Stimulated activated CD4-positive, alpha-beta T cell treated with anti-CD3 and anti-CD28 coated beads, Interleukin-2, amount 100 ng/mL, for 4 hours (primary cell): ENCODE data around the gene CUBN.
"Not testable (repeated sequence)": the region's sequence is repeated elsewhere in the genome, so short reads cannot be mapped to it uniquely, and the experiment has no call there.

ENCODE experiments used
- DNase-seq: peaks from one replicate; pipeline ENCODE4 v3.0.0-alpha.2; 2020; ENCODE audit warnings: low read depth

CUBN gene

DNA sequence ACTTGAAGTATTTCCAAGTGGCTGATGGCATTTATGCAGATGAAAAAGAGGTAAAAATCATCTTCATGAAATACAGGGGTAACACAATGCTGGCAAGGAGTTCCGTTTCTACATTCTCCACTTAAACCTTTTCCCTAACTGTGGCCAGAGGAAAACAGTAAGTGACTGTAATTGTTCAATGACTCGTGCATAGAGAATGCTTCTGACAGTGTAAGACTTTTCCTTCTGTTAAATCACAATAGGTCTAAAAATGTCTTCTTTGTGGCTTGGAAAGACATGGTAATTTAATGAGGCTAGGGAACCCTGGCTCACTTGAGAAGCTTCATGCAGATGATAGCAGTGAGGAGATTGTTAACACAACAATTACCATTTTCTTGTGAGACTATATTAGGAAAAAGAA, 262.1 kb downstream of the CUBN start:
- no peak for DNase-seq

DNA sequence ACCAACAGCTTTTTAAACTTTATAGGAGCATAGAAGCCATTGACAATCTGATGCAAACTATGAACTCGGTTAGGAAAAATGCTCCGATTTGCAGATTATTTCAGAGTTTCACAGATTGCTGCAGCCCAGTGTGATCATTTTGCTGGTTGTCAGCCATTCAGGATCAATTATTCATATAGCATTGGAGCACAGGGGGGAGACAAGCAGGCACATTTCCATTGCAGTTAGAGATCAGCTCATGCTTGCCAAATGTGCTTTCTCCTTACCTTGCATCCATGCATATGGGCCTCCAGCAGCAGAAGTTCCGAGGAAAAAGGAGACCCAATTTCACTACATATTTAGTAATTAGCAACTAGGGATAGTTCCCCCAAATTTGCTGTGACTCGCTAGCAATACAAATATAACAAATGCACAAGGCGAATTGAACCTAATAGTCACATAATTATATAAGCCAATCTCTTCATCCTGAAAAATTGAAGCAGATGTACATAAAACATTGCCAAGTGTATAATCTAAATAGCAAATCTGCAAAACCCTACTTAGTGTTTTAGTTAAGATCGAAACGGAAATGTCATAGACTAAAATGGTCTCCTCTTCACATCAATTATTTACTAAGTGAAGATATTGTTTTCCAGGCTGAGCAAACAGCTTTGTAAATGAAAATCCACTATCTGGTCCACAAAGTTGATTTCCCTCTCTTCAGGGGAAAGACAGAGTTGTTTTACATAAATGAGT, 262.9 kb downstream of the CUBN start:
- DNase-seq = no peak

DNA sequence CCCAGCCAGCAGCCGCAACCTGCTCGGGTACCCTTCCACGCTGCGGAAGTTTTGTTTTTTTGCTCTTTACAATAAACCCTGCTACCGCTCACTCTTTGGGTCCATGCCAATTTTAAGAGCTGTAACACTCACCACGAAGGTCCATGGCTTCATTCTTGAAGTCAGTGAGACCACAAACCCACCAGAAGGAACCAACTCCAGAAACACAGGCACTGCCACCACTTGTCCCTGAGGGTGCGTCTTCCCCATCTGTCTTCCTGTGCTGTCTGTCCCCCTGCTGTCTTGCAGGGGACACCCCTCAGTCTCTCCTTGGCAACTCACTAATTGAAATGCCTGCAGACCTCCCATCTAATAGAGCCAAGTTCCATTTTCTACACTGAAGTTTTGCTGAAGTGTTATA, 263.8 kb downstream of the CUBN start:
- DNase-seq = no peak

DNA sequence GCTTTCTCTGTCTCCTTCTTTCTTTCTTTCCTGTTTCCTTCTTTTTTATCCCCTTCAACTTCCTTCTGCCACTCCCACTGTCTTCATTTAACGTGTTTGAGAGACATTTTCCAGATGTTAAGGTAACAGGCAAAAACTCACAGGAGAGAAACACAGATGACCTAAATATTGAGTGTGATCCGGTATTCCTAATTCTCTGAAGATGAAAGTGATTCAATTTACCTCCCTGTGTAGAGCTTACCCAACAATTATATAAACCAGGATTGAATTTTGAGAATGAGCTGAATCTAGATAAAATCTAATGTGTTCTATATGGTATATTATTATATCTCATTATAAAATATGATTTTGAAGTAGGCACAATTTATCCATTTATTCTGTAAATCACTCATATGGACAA, 265.8 kb downstream of the CUBN start:
- no peak for DNase-seq

DNA sequence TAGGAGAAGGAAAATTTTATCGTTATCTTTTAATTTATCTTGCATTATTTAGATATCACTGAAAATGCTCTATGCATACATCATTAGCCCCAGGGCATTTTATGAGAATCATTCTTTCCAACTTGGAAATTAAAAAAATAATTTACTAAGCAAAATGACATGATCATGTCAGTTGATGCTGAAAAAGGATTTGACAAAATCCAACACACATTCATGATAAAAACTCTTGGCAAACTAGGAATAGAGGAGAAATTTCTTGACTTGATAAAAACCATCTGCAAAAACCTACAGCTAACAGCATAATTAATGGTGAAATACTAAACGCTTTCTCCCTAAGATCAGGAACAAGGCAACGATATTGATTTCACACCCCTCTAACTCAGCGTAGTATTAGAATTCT, 272.2 kb downstream of the CUBN start:
- DNase-seq = no peak

DNA sequence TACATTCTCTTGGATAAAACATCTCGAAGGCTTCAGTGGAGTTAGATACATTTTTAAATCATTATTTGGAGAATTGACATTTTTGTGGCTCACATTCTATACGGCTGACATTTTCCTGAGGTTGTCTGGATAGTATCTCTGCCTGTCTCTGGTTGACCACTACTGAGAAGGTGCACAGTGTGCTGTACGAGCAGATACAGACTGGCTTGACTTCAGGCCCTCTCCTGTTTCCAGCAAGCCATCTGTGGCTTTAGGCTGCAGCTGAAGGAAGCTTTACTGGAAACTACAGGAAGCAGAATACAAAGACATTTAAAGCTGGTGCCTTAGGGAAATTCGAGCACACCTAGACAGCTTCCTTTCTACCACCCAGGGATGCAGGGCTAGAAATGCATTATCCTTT, 273.0 kb downstream of the CUBN start:
- no peak for DNase-seq

DNA sequence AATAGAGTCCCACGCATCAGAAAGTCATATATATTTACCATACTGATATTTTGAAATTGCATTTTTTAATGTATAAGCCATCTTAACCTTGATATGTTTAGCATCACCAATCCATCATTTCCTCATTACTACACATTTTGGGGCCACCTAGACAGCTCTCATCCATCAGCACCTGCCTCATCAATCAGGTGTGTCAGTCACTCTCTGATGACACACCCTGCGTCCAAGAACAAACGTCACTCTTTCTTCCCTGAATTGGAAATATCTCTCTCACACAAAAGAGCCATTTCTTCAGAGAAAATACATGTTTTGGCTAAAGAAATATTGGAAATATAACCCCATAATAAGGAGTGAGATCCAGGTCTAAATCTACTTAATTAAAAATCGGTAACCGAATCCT, 273.5 kb downstream of the CUBN start:
- DNase-seq = no peak

DNA sequence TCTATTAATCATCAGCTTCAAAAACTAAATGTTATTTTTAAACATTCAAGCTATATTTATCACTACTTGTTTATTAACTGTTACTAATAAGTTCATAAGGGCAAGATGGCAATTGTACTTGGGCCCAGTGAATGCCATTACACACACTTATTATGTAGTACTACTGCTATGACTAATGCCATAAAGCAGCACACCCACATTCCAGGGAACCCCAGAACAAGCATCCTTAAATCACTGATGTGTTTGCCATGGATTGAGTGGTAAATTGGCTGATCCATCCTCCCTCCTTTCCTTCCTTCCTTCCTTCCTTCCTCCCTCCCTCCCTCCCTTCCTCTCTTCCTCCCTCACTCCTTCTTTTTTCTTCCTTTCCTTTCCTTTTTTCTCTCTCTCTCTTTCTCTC, 275.0 kb downstream of the CUBN start:
- no peak for DNase-seq

DNA sequence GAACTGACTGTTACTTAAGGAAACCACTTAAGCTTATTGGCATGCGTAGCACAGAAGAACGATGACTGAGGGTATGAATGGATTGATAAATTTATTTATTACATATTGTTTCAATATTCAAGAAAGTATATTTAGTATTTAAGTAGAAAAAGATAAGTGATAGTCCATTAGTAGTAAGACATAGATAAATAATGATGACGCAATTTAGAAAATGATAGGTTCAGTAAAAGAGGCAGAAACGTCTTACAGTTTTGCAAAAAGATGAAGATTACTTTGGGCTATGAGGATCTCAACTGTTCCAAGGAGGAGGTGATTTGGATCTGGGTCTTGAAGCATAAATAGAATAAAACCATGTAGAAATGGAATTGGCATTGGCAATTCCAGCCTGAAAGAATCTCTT, 275.8 kb downstream of the CUBN start:
- no peak for DNase-seq

DNA sequence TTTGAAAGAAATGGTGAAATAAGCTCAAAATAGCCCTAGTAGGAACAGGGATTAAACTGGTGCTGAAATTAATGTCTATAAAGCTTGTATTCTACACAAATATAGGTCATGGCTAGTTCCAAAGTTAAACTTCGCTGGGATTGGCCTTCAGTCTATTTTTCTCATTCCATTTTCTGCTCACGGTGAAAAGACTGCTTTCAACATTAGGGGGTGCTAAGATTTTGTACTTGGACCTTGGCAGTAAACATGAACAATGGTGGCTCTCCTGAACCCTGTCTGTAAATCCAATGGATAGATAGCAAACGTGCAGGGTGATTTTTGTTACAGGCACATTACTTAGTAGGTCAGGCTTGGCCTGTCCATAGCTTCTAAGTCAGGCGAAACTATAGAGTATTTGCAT, 276.4 kb downstream of the CUBN start:
- DNase-seq = no peak

DNA sequence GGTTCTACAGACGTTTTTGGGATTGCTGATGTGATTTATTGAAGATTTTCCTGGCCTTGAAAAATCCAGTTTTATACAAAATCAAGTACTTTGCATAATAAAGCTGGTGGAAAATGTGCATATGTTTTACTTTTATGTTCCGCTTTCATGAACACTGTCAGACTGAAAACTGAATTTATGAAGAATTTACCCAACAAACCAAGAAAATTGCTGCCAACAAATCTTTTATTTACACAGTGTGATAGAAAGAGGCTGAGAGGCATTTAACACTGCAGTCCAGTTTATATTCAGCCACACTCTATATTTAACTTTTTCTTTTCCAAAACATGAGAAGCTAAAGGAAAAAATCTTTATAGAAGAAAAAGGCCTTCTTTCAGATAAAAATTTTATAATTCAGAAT, 277.0 kb downstream of the CUBN start:
- no peak for DNase-seq

DNA sequence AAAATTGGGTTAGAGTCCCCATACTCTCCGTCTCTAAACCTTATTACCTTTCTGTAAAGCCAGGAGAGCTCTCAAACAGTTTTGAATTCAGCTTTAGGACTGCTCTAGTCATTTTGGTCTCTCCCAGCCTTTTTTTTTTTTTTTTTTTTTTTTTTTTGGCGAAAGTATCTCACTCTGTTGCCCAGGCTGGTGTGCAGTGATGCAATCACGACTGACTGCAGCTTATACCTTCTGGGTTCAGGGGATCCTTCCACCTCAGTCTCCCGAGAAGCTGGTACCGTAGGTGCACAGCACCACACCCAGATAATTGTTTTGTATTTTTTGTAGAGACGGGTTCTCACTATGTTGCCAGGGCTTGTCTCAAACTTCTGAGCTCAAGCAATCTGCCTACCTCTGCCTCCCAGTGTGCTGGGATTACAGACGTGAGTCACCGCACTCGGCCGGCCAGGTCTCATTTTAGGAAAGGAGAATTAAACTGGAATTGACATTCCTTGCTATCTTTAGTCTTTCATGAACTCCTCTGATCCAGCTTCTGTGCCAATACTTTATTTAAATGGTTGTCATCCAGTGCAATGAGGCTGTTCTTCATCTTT, 281.0 kb downstream of the CUBN start:
- DNase-seq = no peak

DNA sequence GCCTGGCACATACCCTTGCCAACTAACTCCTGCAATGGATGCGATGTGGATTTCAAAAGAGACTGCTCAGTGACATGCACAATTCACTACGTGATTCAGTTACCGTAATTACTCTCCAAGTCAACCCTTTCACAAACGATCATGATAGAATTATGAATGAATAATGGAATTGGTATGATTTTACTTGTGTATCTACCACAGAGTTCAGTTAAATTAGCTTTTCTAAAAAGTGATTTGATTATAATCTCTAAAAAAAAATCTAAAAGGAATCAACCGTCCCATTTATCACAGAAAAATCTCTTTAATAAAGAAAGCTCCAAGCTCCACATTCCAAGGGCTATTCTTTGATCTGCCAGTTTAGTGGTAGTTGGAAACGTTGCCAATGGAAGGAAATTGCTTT, 282.0 kb downstream of the CUBN start:
- no peak for DNase-seq

DNA sequence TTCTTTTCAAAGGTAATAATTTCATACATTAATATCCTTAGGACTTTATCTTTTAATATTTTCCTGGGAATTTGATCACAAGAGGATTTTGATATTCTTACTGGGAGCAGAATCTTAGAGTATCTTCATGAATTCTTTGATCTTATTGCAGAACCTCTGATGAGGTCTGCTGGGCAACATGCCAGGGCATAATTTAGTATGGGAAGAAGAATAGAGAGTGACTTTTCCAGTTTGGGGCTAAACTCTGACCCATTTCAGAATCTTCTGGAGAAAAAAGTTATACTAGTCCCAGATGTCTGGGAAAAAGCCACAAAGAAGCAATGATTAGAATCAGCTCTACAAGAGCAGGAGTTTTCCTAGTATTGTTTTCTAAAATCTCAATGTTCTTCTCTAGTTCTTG, 284.4 kb downstream of the CUBN start:
- no peak for DNase-seq

DNA sequence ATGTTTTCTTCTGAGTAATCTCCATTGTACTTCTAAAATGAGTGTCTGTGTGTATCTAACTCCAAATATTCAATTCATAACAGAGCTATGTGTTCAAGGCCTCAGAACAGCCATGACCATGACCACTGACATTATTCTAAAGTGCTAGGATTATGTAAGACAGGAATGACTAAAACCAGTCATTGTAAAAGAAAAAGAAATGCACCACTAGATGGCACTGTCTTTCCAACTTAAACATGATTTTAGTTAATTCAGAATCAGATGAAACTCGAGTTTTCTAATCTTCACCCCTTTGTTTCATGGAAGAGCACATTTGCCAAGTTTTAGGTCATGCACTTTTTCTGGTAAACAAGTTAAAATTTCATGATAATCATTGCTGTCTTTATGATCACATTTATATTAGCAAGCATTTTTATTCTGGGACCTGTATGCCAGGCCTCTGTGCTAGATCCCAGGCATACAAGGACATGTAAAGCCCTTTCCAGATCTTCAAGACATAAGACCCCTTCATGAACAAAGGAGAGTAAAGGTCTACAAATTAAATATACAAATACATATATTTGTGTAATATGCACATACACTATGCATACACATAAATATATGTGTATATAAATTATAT, 286.2 kb downstream of the CUBN start:
- DNase-seq = no peak

DNA sequence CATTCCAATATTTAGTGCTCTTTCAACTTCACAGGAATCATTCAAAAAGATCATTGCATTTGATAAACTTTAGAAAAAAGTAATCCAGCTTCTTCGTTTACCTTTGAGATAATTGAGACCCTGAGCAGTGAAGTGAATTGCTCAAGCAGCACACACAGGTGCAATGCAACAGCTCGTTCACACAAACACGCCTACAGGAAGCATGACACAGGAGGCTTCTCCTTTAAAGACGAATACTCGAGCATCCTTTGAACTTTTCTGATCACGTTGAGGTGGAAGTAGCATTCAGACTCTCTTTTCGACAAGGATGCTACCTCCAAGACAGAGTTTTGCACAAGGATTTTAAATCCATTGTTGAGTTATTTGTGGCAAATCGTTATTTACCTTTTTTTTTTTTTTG, 294.4 kb downstream of the CUBN start:
- DNase-seq = peak; percentile 35

DNA sequence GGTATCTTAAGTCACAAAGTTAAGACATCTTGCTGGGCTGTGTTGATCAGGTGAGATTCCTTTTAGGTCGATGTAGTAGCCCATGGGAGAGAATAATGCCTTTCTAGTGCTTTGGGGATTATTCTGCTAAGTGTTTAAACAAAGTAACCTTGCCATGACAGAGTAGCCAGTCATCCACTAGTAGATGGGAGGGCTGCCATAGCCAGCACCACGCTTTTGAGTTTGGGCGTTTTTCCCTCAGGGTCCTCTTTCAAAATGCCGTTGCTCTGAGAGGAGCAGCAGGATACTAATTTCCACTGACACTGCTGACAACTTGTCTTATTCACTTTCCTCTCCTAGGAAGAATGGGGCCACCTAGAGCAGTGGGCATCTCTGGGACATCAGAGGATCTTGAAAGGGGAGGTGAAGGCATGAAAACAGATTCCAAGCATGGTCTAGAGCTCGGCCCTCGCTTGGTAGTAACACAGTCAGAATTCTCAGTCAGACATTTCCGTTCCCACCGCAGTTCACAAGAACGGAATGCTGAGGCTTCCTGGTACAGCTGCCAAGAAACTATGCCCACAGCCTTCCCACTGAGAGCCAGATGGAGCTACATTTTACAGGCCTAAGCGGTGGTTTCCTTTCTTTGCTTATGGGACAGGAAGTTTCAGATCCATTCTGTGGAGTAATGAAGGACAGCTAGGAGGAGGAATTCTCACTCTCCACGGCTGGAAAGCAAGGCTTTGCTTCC, 297.1 kb downstream of the CUBN start:
- no peak for DNase-seq

DNA sequence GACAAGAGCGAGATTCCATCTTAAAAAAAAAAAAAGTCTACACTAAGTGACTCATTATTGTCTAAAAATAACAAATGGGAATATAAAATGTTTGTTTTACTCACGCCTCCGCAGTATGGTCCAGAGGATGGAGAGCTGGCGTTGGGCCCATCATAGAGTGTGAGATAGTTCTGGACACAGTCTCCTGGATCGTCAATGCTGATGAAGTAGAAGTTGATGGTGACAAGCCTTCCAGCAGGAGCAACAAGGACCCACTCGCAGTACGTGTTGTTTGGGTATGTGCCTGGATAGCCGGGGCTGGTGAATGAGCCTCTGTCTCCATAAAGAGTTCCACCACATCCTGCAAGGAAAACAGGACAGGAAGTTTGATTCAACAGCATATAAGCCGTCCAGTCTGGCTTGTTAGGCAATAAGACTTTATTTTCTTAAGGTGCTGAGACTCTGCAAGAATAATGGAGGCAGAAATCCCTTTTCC, 300.9 kb downstream of the CUBN start:
- no peak for DNase-seq

DNA sequence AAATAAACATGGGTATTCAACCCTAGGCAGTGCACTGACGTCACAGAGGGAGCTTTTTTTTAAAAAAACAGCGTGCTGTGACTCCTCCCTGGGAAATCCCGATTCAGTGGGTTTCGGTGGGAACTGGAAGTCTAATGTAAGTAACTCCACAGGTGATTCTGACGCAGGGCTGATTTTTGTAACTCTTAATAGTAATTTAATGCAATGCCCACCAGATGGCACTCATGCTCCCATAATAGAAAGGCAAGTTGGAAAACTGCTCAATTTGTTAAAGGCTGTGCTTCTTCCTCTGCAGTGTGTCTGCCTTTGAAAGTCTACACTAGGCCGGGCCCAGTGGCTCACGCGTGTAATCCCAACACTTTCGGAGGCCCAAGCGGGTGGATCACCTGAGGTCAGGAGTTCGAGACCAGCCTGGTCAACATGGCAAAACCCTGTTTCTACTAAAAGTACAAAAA, 301.5 kb downstream of the CUBN start:
- DNase-seq = peak; percentile 53

DNA sequence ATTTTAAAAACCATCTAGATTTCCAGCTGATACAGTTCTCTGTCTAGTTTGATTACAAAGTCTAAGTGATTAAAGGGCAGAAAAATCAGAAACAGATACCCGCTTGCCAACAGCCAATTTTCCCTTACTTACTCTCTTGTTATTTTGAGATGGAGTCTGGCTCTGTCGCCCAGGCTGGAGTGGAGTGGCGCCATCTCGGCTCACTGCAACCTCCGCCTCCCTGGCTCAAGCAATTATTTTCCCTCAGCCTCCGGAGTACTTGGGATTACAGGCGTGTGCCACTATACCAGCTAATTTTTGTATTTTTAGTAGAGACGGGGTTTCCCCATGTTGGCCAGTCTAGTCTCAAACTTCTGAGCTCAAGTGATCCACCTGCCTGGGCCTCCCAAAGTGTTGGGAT, 302.1 kb downstream of the CUBN start:
- not testable (repeated sequence) for DNase-seq

DNA sequence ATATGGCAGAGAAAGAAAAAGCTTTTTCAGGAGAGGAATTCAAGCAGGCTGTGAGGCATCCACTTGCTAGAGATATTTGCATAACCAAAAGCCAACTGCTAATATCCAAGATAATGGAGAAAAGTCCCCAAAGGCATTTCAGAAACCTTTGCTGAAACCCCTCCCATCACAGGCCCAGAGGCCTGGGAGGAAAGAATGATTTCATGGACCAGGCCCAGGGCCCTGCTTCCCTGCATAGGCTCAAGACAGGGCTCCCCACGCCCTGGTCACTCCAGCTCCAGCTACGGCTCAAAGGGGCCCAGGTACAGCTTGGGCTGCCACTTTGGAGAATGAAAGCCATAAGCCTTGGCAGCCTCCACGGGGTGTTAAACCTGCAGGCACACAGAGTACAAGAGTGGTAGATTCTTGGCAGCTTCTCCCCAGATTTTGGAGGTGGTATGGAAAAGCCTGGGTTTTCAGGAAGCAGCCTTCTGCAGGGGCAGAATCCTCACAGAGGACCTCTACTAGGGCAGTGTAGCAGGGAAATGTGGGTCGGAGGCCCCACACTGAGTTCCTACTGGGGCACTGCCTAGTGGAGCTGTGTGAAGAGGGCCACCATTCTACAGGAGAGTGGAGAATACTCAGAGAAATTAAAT, 306.8 kb downstream of the CUBN start:
- no peak for DNase-seq

DNA sequence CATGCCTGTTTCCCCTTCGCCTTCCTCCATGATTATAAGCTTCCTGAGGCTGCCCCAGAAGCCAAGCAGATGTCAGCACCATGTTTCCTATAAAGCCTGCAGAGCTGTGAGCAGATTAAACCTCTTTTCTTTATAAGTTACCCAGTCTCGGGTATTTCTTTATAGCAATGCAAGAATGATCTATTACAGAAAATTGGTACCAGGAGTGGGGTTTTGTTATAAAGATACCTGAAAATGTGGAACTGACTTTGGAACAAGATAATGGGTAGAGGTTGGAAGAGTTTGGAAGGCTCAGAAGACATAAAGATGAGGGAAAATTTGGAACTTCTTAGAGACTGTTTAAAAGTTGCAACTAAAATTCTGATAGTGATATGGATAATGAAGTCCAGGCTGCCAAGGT, 307.6 kb downstream of the CUBN start:
- DNase-seq = no peak
